ENCODE data around the gene COL8A1.

Gene COL8A1

DNA sequence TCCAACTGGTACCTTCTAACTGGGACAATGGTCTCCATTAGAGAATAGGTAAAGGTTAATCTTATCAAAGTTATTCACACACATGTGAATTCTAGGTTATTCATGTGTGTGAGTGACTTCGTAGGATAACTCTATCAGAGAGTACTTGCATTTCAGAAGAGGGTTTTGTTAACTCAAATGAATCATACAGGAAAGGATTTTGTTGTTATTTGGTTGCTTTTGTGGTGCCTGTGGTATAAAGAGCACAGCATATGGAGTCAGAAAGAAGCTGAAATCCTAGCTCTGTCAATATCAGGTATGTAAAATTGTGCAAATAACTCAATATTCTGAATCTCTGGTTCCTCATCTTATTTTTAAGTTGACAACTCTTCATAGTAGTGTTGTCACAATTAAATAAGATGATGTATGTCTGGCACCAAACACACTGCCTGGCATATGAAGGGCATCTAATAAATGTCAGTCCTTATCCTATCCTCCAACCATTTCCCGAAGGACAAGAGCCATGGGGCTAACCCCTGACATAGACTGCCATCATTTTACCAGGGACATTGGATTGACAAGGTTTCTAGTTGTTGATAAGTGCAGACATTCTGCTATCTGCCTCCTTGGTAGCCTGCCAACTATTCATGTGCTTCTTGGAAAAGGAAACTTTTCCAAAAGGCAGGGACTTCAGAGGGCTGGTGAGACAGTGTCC, 130.6 kb downstream of the COL8A1 start:
- TF ChIP-seq CTCF (IDR thresholded peaks at IDR 0.05), result no peak
- H3K27ac ChIP-seq, result no peak overlapping the region
- no peak for DNase-seq (ENCODE audit: low spot score)

DNA sequence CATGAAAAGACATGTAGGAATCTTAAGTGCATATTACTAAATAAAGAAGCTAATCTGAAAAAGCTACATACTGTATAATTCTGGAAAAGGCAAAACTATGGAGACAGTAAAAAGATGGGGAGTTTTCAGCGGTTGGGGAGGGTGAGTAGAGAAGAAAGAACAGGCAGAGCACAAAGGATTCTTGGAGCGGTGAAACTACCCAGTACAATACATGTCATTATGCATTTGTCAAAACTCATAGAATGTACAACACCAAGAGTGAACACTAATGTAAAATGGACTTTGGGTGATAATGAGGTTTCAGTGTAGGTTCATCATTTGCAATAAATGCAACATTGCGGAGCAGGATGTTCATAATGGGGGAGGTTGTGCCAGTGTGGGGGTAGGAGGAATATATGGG, 133.8 kb downstream of the COL8A1 start:
- TF ChIP-seq CTCF (IDR thresholded peaks at IDR 0.05), result no peak
- H3K4me3 ChIP-seq, result no peak overlapping the region

More for the DNA sequence above, 130.6 kb downstream of the COL8A1 start:
- H3K4me3 ChIP-seq, result no peak overlapping the region

DNA sequence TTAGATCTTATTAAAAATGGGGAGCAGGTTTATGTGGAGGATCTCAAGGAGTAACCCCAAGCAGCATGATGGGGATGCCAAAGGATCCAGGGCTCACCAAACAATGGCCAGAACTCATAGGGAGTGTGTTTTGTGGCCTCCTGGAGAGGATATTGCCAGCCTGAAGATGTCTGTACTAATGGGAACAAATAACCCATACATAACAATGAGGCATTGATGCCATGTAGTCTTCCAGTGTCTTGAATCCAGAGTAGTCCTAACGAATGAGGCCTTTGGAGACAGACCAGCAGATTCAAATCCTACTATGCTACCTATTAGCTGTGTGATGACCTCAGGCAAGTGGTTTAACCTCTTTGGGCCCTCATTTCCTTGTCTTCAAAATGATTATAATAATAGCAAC, 134.3 kb downstream of the COL8A1 start:
- no peak for DNase-seq (ENCODE audit: low spot score)
- H3K4me3 ChIP-seq, result no peak overlapping the region
- H3K27ac ChIP-seq, result no peak overlapping the region
- TF ChIP-seq CTCF (IDR thresholded peaks at IDR 0.05), result no peak

More for the DNA sequence above, 133.8 kb downstream of the COL8A1 start:
- no peak overlapping the region for H3K27ac ChIP-seq
- no peak for DNase-seq (ENCODE audit: low spot score)

DNA sequence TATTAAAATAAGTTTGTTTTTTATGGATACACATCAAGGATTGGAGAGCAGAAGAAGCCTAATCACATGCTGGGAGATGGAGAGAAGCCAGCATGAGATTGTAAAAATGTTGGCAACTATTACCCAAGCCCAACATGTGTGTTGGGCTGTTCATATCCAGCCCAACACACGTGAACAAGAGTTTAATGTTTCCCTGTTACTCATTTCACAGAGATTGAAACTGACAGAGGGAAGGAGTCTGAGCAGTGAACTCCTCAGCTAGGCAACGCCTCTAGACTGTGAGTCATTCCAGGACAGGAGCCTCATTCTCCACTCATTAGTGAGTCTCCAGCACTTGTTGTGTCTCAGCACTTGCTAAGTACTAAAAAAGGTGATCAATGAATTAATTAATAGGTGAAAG, 136.1 kb downstream of the COL8A1 start:
- Histone ChIP-seq H3K4me3 (no peak overlapping the region), H3K27ac (peak overlapping the region in 1 of 2 donors; percentile 8)
- DNase-seq (ENCODE audit: low spot score), result no peak
- no peak for TF ChIP-seq CTCF (IDR thresholded peaks at IDR 0.05)

DNA sequence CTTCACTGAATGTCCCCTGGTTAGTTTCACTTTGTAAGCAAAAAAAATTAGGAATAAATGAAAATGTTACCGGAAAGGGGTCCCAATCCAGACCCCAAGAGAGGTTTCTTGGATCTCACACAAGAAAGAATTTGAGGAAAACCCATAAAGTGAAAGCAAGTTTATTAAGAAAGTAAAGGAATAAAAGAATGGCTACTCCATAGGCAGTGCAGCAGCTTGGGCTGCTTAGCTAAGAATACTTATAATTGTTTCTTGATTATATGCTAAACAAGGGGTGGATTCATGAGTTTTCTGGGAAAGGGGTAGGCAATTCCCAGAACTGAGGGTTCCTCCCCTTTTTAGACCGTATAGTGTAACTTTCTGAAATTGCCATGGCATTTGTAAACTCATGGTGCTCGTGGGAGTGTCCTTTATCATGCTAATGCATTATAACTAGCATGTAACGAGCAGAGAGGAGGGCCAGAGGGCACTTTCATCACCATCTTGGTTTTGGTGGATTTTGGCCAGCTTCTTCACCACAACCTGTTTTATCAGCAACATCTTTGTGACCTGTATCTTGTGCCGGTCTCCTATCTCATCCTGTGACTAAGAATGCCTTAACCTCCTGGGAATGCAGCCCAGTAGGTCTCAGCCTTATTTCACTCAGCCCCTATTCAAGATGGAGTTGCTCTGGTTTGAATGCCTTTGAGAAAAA, 138.3 kb downstream of the COL8A1 start:
- DNase-seq (ENCODE audit: low spot score), result no peak
- peak overlapping the region in 1 of 2 donors; percentile 26 for H3K27ac ChIP-seq
- TF ChIP-seq CTCF (IDR thresholded peaks at IDR 0.05), result no peak
- H3K4me3 ChIP-seq, result no peak overlapping the region

DNA sequence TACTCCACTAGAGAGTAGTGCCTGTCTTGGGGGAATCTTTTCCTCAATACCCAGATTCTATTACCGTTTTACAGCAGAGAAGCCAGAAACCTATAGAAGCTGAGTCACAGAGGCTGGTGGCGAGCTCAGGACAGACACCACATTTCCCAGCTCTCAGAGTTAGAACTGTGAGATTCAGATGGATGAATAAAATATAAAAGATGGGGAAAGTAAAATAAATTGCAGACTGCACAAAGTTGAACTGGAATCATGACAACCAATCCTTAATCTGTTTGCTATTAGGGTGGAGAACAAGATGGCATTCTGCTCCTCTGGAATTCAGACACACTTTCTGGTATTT, 138.8 kb downstream of the COL8A1 start:
- DNase-seq (ENCODE audit: low spot score), result no peak
- H3K27ac ChIP-seq, result peak overlapping the region in 1 of 2 donors; percentile 26
- TF ChIP-seq CTCF (IDR thresholded peaks at IDR 0.05), result no peak
- H3K4me3 ChIP-seq, result no peak overlapping the region

DNA sequence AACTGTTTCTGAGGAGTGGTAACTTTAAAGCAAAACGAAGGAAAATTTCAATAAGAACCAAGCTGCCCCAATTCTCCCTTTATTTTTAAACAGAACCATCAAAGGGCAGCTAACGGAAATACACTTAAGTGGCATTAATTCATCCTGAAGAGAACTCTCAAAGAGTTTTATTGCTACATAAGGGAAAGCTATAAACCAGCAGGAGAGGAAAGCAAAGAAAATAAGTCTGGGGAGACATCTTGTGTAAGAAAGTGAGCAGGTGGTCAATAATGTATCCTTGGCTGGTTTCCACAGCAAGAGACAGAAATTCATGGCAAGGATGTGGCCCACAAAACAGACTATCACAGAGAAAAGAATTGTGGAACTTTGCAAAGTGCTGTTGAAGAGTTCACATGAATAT, 139.3 kb downstream of the COL8A1 start:
- no peak for DNase-seq (ENCODE audit: low spot score)
- no peak overlapping the region for H3K4me3 ChIP-seq
- no peak overlapping the region for H3K27ac ChIP-seq
- TF ChIP-seq CTCF (IDR thresholded peaks at IDR 0.05), result no peak
